HG02642 (cell line): ENCODE results near the gene BCL2.

Experiments
- ATAC-seq: cut with Tn5 transposase; IDR thresholded peaks from one replicate; pipeline ENCODE4 v1.9.1; 2021; ENCODE audit warnings: mild to moderate bottlenecking; ENCODE audit not compliant: unreplicated experiment, poor library complexity

BCL2 gene

GRCh38 chr18:63131106-63131958 lies 188.2 kb downstream of the BCL2 start:
- no peak for ATAC-seq

DNA sequence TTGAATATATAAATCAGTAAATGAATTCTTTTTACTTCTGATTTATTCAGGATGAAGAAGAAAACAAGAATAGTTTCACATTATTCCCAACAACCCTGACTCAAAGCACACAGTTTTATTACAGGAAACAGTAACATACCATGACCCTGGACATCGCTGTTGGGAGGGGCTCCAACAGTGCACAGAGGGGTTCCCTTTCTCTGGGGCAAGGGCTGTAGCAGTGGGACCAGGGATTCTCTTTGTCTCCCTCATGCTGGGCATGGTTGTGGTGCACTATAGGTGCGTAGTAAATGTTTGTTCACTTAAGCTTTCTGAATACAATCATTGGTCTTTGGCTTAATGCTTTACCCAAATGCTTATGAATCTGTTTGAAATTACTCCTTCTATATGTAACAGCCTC lies 189.4 kb downstream of the BCL2 start:
- ATAC-seq, result no peak

GRCh38 chr18:63128237-63128974 lies 191.2 kb downstream of the BCL2 start:
- no peak for ATAC-seq

- ATAC-seq, result no peak
Observed at GRCh38 chr18:63126134-63127069, 193.2 kb downstream of the BCL2 start.

DNA sequence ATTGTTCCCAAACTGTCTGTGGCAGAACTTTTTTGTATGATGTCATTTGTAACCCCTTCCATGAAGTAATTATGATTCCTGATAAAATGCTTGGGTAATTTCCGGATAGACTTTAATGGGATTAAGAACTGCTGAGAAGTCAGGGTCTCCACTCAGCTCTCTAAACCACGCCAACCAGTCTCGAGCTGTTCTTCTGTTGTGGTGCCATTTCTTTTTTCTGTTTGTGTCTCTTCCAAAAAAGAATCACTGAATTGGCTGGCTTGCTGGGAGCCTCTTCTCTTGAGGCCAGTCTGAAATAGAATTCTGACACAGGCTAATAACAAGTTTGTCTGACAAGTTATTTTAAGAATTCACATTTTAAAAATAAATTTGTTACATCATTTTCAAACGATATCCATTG lies 198.9 kb downstream of the BCL2 start:
- no peak for ATAC-seq

GRCh38 chr18:63119647-63120046 lies 199.9 kb downstream of the BCL2 start:
- ATAC-seq, result no peak

GRCh38 chr18:63113899-63114565 lies 205.5 kb downstream of the BCL2 start:
- no peak for ATAC-seq

DNA sequence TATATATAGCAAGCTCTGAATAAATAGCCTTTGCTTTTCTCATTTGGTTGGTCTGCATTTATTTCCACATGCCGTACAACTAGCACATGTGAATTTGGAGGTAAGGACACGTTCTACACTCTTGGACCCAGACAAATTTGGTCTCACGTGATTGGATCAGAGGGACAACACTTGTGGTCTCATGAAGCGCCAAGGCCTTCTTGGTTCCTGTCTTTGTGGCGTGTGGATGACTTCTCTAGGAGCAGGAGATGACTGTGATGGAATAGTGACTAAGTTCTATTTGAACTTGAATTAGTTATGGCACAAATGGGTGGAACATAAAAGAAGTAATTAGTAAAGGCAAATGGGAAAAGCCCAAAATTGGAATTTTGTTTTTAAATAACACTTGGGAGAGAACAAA lies 206.9 kb downstream of the BCL2 start:
- no peak for ATAC-seq

DNA sequence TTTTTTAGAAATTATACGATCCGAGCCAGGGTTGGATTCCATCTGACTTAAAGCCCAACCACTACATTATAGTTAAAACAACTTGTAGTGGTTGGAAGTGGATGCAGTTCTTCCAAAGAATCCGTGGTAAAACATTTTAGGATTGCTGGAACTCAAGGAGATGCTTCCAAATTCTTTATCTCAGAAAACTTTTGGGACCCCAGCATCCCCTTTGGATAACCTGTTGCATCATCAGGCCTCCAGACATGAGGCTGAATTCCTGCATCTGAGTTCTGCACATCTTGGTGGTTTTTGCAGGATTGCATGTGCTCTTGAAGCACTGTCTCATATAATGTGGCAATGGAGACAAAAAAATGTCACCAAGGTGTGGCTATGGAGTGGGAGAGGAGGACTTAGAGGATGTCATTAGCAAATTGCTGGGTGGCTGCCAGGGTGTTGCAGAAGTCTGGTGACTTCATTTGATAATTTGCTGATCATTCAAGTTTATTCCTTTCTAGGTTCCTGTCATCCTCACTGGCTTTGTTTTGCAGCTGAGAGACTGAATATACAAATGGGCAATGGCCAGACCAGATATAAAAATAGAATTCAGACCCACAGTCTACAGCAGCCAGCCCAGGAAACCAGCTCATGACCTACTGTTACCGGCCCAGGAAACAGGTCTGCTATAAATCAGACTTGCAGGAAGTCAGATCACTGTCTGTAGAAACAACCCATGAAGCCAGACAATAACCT lies 207.7 kb downstream of the BCL2 start:
- peak; percentile 56 for ATAC-seq

GRCh38 chr18:63109802-63110201 lies 209.8 kb downstream of the BCL2 start:
- no peak for ATAC-seq

- no peak for ATAC-seq
Observed at GRCh38 chr18:63109022-63109421, 210.5 kb downstream of the BCL2 start.

DNA sequence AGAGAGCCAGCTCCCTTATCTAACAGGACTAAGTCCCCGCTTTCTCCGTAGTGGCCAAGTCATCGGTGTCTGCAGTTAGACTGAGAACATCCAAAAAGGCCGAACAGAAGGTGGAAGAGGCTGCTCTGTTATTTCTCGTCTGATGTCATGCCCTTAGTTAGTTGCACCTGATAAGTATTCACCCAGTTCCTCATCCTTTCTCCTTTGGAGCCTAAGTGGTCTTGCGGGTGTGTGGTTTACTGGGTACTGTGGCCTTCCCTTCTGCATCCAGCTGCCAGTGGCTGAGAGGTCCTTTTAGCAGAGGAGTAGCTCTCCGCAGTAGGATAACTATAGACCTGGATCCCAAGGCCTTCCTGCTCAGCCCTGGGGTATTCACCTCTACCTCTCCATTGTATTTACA lies 211.6 kb downstream of the BCL2 start:
- no peak for ATAC-seq

GRCh38 chr18:63107171-63107845 lies 212.3 kb downstream of the BCL2 start:
- peak; percentile 39 for ATAC-seq

- peak; percentile 43 for ATAC-seq
Observed at GRCh38 chr18:63106727-63107126, 212.8 kb downstream of the BCL2 start.

GRCh38 chr18:63105636-63106316 lies 213.8 kb downstream of the BCL2 start:
- peak; percentile 73 for ATAC-seq

DNA sequence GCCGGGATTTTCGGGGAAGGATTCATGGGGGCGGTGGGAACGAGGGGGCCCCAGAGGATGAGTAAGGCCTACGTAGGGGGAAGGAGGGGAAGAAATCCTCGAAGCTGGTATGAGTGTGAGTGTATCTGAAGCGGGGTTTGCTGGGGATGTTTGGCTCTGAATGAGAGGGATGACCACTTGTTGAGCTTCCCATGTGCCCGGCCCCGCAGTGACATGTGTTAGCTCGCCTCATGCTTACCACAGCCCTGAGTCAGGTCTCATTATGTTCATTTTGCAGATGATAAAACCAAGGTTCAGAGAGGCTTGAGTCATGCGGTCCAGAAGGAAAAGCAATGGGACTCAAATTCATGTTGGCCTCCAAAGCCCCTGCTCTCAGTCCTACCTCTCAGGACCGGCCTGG lies 214.7 kb downstream of the BCL2 start:
- no peak for ATAC-seq

- no peak for ATAC-seq
Observed at GRCh38 chr18:63102941-63103744, 216.4 kb downstream of the BCL2 start.
